ENCODE data around the gene SEPTIN1.
A peak's percentile ranks its signal among the peaks of the same experiment; 100 is the strongest.

Gene SEPTIN1

GRCh38 chr16:30371248-30371816 is 11.0 kb downstream of the SEPTIN1 start (continued):
- no peak for TF ChIP-seq ZSCAN18 (tag by site-specific recombination; IDR thresholded peaks at IDR 0.05)
- no peak for TF ChIP-seq ZNF76 (tag by site-specific recombination; IDR thresholded peaks at IDR 0.05; ENCODE audit: borderline replicate concordance, low read depth)
- TF ChIP-seq, protein P1, sequence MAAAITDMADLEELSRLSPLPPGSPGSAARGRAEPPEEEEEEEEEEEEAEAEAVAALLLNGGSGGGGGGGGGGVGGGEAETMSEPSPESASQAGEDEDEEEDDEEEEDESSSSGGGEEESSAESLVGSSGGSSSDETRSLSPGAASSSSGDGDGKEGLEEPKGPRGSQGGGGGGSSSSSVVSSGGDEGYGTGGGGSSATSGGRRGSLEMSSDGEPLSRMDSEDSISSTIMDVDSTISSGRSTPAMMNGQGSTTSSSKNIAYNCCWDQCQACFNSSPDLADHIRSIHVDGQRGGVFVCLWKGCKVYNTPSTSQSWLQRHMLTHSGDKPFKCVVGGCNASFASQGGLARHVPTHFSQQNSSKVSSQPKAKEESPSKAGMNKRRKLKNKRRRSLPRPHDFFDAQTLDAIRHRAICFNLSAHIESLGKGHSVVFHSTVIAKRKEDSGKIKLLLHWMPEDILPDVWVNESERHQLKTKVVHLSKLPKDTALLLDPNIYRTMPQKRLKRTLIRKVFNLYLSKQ (tag by site-specific recombination; IDR thresholded peaks at IDR 0.05; ENCODE audit: borderline replicate concordance): no peak
- no peak for TF ChIP-seq ZNF266 (tag by site-specific recombination; IDR thresholded peaks at IDR 0.05; ENCODE audit: low read depth)
- no peak for TF ChIP-seq KLF10 (tag by site-specific recombination; IDR thresholded peaks at IDR 0.05)
- TF ChIP-seq, protein P2, sequence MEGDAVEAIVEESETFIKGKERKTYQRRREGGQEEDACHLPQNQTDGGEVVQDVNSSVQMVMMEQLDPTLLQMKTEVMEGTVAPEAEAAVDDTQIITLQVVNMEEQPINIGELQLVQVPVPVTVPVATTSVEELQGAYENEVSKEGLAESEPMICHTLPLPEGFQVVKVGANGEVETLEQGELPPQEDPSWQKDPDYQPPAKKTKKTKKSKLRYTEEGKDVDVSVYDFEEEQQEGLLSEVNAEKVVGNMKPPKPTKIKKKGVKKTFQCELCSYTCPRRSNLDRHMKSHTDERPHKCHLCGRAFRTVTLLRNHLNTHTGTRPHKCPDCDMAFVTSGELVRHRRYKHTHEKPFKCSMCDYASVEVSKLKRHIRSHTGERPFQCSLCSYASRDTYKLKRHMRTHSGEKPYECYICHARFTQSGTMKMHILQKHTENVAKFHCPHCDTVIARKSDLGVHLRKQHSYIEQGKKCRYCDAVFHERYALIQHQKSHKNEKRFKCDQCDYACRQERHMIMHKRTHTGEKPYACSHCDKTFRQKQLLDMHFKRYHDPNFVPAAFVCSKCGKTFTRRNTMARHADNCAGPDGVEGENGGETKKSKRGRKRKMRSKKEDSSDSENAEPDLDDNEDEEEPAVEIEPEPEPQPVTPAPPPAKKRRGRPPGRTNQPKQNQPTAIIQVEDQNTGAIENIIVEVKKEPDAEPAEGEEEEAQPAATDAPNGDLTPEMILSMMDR (tag by site-specific recombination; IDR thresholded peaks at IDR 0.05): peak; percentile 86
- TF ChIP-seq ZNF658 (tag by site-specific recombination; IDR thresholded peaks at IDR 0.05): no peak
- TF ChIP-seq ZNF544 (tag by site-specific recombination; IDR thresholded peaks at IDR 0.05): no peak
- TF ChIP-seq ZNF529 (tag by site-specific recombination; IDR thresholded peaks at IDR 0.05; ENCODE audit: insufficient replicate concordance): no peak
- no peak for TF ChIP-seq ZNF112 (tag by site-specific recombination; IDR thresholded peaks at IDR 0.05)
- TF ChIP-seq ZNF623 (tag by site-specific recombination; IDR thresholded peaks at IDR 0.05): no peak
- TF ChIP-seq PRDM4 (tag by site-specific recombination; IDR thresholded peaks at IDR 0.05): 0 out of 2 replicates have a peak, but pooled peaks have one; percentile 18
- no peak for TF ChIP-seq ZNF26 (tag by site-specific recombination; IDR thresholded peaks at IDR 0.05)
- no peak for TF ChIP-seq BCL11B (tag by site-specific recombination; IDR thresholded peaks at IDR 0.05; ENCODE audit: low read depth)
- no peak for TF ChIP-seq ZNF518A (tag by site-specific recombination; conservative IDR thresholded peaks at IDR 0.05; ENCODE audit: low read depth)
- TF ChIP-seq, protein P3, sequence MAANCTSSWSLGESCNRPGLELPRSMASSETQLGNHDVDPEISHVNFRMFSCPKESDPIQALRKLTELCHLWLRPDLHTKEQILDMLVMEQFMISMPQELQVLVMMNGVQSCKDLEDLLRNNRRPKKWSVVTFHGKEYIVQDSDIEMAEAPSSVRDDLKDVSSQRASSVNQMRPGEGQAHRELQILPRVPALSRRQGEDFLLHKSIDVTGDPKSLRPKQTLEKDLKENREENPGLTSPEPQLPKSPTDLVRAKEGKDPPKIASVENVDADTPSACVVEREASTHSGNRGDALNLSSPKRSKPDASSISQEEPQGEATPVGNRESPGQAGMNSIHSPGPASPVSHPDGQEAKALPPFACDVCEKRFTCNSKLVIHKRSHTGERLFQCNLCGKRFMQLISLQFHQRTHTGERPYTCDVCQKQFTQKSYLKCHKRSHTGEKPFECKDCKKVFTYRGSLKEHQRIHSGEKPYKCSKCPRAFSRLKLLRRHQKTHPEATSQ (tag by site-specific recombination; IDR thresholded peaks at IDR 0.05): no peak
- TF ChIP-seq, protein P4, sequence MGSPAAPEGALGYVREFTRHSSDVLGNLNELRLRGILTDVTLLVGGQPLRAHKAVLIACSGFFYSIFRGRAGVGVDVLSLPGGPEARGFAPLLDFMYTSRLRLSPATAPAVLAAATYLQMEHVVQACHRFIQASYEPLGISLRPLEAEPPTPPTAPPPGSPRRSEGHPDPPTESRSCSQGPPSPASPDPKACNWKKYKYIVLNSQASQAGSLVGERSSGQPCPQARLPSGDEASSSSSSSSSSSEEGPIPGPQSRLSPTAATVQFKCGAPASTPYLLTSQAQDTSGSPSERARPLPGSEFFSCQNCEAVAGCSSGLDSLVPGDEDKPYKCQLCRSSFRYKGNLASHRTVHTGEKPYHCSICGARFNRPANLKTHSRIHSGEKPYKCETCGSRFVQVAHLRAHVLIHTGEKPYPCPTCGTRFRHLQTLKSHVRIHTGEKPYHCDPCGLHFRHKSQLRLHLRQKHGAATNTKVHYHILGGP (tag by site-specific recombination; IDR thresholded peaks at IDR 0.05): no peak
- no peak for TF ChIP-seq EGR2 (tag by site-specific recombination; IDR thresholded peaks at IDR 0.05; ENCODE audit: low read depth)
- TF ChIP-seq ZXDB (tag by site-specific recombination; IDR thresholded peaks at IDR 0.05): no peak
- TF ChIP-seq ZNF239 (tag by site-specific recombination; IDR thresholded peaks at IDR 0.05): no peak
- TF ChIP-seq ZNF701 (tag by site-specific recombination; IDR thresholded peaks at IDR 0.05): no peak

Measured in HEK293 (cell line).